OCI-LY7 (cell line): ENCODE results near the gene MMP3.

Experiments used
- CTCF ChIP-seq: fragments of 200-600 bp; sonication (generic); conservative IDR thresholded peaks from 2 replicates; pipeline ENCODE4 v1.5.1; 2014; ENCODE audit warnings: mild to moderate bottlenecking, antibody characterized with exemption, low read length, moderate library complexity, mixed read lengths
- EZH2phosphoT487 ChIP-seq: fragments of 200-600 bp; sonication (generic); IDR thresholded peaks from 2 replicates; pipeline ENCODE4 v1.6.1; 2018; ENCODE audit warnings: low read depth, borderline replicate concordance, mild to moderate bottlenecking, mixed run types, antibody characterized with exemption, low read length, moderate library complexity, mixed read lengths

DNA sequence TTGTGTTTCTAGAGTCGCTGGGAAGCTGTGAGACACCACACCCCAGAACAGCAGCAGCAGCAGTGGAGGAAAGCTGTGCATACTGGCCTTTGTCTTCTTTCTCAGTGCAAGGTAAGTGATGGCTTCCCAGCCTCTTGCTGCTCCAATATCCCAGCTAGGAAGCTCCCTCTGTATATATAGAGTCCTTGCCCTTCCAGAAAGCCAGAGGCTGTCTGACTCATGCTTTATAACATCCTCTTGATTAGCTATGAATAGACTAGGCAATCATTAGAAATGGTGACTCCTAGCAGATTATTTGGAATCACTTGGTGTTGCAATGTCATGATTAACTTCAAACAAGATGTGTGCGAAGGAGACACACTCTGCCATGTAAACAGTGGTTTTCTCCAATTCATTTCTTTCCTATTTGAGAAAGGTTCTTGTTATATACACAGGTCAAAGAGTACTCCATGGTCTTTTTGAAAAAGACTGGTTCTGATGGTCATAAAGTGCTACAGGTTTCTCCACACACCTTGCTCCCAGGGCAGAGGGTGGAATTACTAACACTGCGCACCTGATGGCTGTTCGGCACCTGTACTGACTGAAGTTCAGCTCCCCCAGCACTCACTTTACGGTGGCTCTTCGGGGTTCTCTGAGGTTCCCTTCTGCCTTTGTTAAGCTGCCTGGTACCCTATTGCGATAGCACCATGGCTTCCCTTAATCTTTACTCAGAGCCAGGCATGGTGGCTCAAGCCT is 45.2 kb downstream of the MMP3 start, which contains the start of gene MMP1:
- TF ChIP-seq EZH2phosphoT487 = no peak
- no peak for TF ChIP-seq CTCF
